ENCODE results near the gene PCDHB11. TPM values are rescaled to one million over a fixed set of nuclear protein-coding genes. Genes with fewer than 3 reads are reported as not detected.

The PCDHB11 gene
- total RNA-seq = 0.16 and 0.18 TPM in 2 replicates
- 0.11 and 0.13 TPM in 2 replicates for polyA plus RNA-seq
- 0.03 and 0.06 TPM in 2 replicates for polyA plus RNA-seq (2011; cell fraction: cytosol; rRNA removed)
- polyA plus RNA-seq (2011; cell fraction: nucleus; rRNA removed) = 0.07 and 0.08 TPM in 2 replicates
- polyA plus RNA-seq (2012) = 0.05 and 0.10 TPM in 2 replicates
- polyA minus RNA-seq = 0.12 and 0.15 TPM in 2 replicates
- not detected for polyA minus RNA-seq (2011; cell fraction: cytosol; rRNA and poly(A)+ RNA removed)
- 0.29 TPM in 2 replicates for polyA minus RNA-seq (2011; cell fraction: nucleus; rRNA and poly(A)+ RNA removed)
- Bru-seq, nascent RNA = percentile 17 among the genes with signal in this experiment
- percentile 32 among the genes with signal in this experiment for BruChase-seq, experiment 1, labeled RNA remaining after a 6-hour chase
- percentile 25 among the genes with signal in this experiment for BruChase-seq, experiment 2, labeled RNA remaining after a 2-hour chase
- long read RNA-seq, full-length matches to known transcripts = 1 of 1 reads
- long read RNA-seq, partial matches to known transcripts = 0 of 1 reads
- long read RNA-seq, other reads (novel, unspliced or antisense) = 0 of 1 reads

DNA sequence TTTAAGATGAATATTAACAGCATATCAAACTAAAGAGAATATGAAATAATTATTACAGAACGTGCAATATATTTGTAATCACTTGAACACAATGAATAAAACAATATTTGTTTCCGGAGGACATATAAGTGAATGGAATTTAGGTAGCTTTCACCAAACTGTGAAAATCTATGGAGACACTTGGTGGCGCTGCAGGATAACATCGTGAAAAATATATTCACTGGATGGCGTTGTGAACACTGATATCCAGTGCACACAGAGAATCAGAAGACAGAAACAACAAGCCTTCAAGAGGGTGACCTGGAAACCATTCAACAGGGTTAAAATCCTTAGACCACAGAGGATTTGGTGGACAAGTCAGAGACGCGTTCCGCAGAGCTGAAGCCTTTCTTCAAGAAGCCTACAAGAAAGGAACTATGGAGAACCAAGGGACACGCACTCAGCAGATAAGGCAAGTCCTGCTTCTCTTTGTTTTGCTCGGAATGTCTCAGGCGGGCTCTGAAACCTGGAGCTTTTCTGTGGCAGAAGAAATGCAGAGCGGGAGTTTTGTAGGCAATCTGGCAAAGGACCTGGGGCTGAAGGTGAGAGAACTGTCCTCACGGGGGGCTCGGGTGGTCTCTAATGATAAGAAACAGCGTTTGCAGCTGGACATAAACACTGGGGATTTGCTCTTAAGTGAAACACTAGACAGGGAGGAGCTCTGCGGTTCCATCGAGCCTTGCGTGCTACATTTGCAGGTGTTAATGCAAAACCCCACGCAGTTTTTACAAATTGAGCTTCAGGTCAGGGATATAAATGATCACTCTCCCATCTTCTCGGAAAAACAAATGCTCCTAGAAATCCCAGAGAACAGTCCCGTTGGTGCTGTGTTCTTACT lies at the start of gene PCDHB11:
Gene PCDHB11 (plus strand): TSS at position 269 of the 877 bp plus-strand sequence. CDS start 148 bp downstream, at position 417.
- CTCF ChIA-PET = interaction anchor here (0.8 to 1.1 kb wide), 2 partner anchors 24 to 365 kb away, joined by 3 to 4 read pairs; partner anchors contain the start of gene PCDHB14
- POLR2A ChIA-PET = no interaction called here

More for the DNA sequence above, at the start of gene PCDHB11:
- FAIRE-seq = no peak
- Histone ChIP-seq H3K27me3 (ENCODE audit: control insufficient read depth in 2 of 2, insufficient read depth in 2 of 2, low read length in 2 of 2) (no peaks in the 10 kb centered on the region), H3K4me2 (ENCODE audit: insufficient read depth, low read length) (no peak within 1 kb of the TSS), H4K20me1 (replicated peaks; ENCODE audit: control insufficient read depth, extremely low read depth, insufficient read depth, low read length) (no peaks in the 10 kb centered on the region), H3K9ac (replicated peaks; ENCODE audit: extremely low read depth, insufficient read depth, low read length) (no peak within 1 kb of the TSS), H3K9me3 (replicated peaks; ENCODE audit: control insufficient read depth, insufficient read depth, low read length) (no peaks in the 10 kb centered on the region), H3K4me1 (ENCODE audit: control insufficient read depth, extremely low read depth, insufficient read depth, low read length) (no peaks in the 10 kb centered on the region), H3K27ac (ENCODE audit: insufficient read depth, low read depth, low read length) (no peak within 1 kb of the TSS), H3K36me3 (ENCODE audit: control insufficient read depth in 2 of 2, extremely low read depth in 1 of 2, insufficient read depth in 2 of 2, low read length in 2 of 2) (no peaks in the 10 kb centered on the region), H3K9me1 (replicated peaks; ENCODE audit: control insufficient read depth, extremely low read depth, insufficient read depth, low read length) (no peaks in the 10 kb centered on the region), H3K79me2 (ENCODE audit: control insufficient read depth, insufficient read depth, low read length) (no peaks in the 10 kb centered on the region), H3K4me3 (replicated peaks in 1 of 3; ENCODE audit: insufficient read depth in 1 of 3, low read depth in 1 of 3, low read length in 3 of 3) (no peak within 1 kb of the TSS), H2AFZ (ENCODE audit: low read depth, low read length) (no peak within 1 kb of the TSS)
- peak; percentile 2 for DNase-seq (ENCODE audit: low read depth, low spot score)
- BruUV-seq (replicated peaks) = no TSS peak
- intact Hi-C loops (cut with micrococcal nuclease) = no loop called here
- TF ChIP-seq POLR2AphosphoS5 (IDR thresholded peaks at IDR 0.05; ENCODE audit: insufficient read depth, low read depth, low read length) = no peak
- no peak for TF ChIP-seq MYC (IDR thresholded peaks at IDR 0.05; ENCODE audit: low read depth, low read length)
- TF ChIP-seq JUN (IDR thresholded peaks at IDR 0.05; ENCODE audit: borderline replicate concordance, insufficient read depth, insufficient read length, low read depth) = no peak
- no peak for TF ChIP-seq GATA2 (IDR thresholded peaks at IDR 0.05; ENCODE audit: insufficient read depth, insufficient read length, low read depth, low read length)
- TF ChIP-seq POLR2A (IDR thresholded peaks at IDR 0.05; ENCODE audit: low read depth, low read length) = no peak
- no peak for TF ChIP-seq EZH2 (IDR thresholded peaks at IDR 0.05; ENCODE audit: borderline replicate concordance, low read depth, low read length, severe bottlenecking)
- TF ChIP-seq FOS (IDR thresholded peaks at IDR 0.05; ENCODE audit: borderline replicate concordance, insufficient read depth, low read length) = no peak
- no peak for TF ChIP-seq MAX (IDR thresholded peaks at IDR 0.05; ENCODE audit: insufficient read depth, insufficient read length)
- TF ChIP-seq, protein P1, sequence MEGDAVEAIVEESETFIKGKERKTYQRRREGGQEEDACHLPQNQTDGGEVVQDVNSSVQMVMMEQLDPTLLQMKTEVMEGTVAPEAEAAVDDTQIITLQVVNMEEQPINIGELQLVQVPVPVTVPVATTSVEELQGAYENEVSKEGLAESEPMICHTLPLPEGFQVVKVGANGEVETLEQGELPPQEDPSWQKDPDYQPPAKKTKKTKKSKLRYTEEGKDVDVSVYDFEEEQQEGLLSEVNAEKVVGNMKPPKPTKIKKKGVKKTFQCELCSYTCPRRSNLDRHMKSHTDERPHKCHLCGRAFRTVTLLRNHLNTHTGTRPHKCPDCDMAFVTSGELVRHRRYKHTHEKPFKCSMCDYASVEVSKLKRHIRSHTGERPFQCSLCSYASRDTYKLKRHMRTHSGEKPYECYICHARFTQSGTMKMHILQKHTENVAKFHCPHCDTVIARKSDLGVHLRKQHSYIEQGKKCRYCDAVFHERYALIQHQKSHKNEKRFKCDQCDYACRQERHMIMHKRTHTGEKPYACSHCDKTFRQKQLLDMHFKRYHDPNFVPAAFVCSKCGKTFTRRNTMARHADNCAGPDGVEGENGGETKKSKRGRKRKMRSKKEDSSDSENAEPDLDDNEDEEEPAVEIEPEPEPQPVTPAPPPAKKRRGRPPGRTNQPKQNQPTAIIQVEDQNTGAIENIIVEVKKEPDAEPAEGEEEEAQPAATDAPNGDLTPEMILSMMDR (IDR thresholded peaks at IDR 0.05; ENCODE audit: extremely low read depth in 1 of 2, insufficient read depth in 1 of 2, low read depth in 1 of 2, low read length in 2 of 2) = no peak
- dilution Hi-C loops (cut with MboI; ENCODE audit: extremely low pct_ligation_motif_present, low sequenced_read_pairs) = no loop called here

Data from endothelial cell of umbilical vein (primary cell).